ENCODE results near the gene NCAM1.

Gene NCAM1

GRCh38 chr11:113247221-113247620, 286.0 kb downstream of the NCAM1 start:
- no peak overlapping the region for H3K4me3 ChIP-seq (ENCODE audit: low read length)
- no peak for TF ChIP-seq CTCF (conservative IDR thresholded peaks at IDR 0.05; ENCODE audit: low read length)
- no peak for DNase-seq (ENCODE audit: low read depth)

GRCh38 chr11:113247966-113248365, 286.7 kb downstream of the NCAM1 start:
- no peak for TF ChIP-seq CTCF (conservative IDR thresholded peaks at IDR 0.05; ENCODE audit: low read length)
- DNase-seq (ENCODE audit: low read depth): peak; percentile 33
- no peak overlapping the region for H3K4me3 ChIP-seq (ENCODE audit: low read length)

GRCh38 chr11:113248702-113249490, 287.7 kb downstream of the NCAM1 start:
- no peak for TF ChIP-seq CTCF (conservative IDR thresholded peaks at IDR 0.05; ENCODE audit: low read length)
- no peak for DNase-seq (ENCODE audit: low read depth)
- H3K4me3 ChIP-seq (ENCODE audit: low read length): no peak overlapping the region

GRCh38 chr11:113249491-113249763, 288.2 kb downstream of the NCAM1 start:
- no peak overlapping the region for H3K4me3 ChIP-seq (ENCODE audit: low read length)
- TF ChIP-seq CTCF (conservative IDR thresholded peaks at IDR 0.05; ENCODE audit: low read length): peak; percentile 53
- DNase-seq (ENCODE audit: low read depth): peak; percentile 20

GRCh38 chr11:113249786-113250185, 288.6 kb downstream of the NCAM1 start:
- TF ChIP-seq CTCF (conservative IDR thresholded peaks at IDR 0.05; ENCODE audit: low read length): no peak
- no peak for DNase-seq (ENCODE audit: low read depth)
- no peak overlapping the region for H3K4me3 ChIP-seq (ENCODE audit: low read length)

GRCh38 chr11:113251281-113251680, 290.1 kb downstream of the NCAM1 start:
- DNase-seq (ENCODE audit: low read depth): no peak
- TF ChIP-seq CTCF (conservative IDR thresholded peaks at IDR 0.05; ENCODE audit: low read length): no peak
- H3K4me3 ChIP-seq (ENCODE audit: low read length): no peak overlapping the region

GRCh38 chr11:113253406-113253805, 292.2 kb downstream of the NCAM1 start:
- no peak for TF ChIP-seq CTCF (conservative IDR thresholded peaks at IDR 0.05; ENCODE audit: low read length)
- DNase-seq (ENCODE audit: low read depth): no peak
- no peak overlapping the region for H3K4me3 ChIP-seq (ENCODE audit: low read length)
